ENCODE results near the gene KIF6. TPM values are rescaled to one million over a fixed set of nuclear protein-coding genes. Genes with fewer than 3 reads are reported as not detected.
A peak's percentile ranks its signal among the peaks of the same experiment; 100 is the strongest.

The KIF6 gene
- total RNA-seq, 1 experiment from 2014 or later: 2.7 TPM

DNA sequence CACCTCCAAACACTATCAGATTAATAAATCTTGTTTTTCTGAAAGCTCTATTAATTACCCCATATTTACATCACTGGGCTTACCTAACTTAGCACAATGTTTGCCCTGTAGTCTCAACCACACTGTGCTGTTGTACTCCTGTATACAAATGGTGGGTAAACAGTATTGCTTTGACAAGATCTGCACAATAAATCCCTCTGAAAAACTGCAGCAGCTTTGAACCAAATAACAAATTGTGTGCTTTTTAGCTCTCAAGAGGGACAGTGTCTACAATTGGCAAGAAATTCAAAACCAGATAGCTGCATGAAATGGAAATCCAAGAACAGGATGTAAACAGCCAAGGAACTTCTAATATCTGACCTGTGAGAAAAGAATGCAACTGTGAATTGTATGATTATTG, 10.4 kb downstream of the KIF6 start:
- Histone ChIP-seq H3K4me1 (ENCODE audit: insufficient read depth, low read length, poor library complexity, severe bottlenecking) (no peaks in the 10 kb centered on the region), H3K27me3 (replicated peaks; ENCODE audit: insufficient read depth, low read depth, low read length, poor library complexity) (no peaks in the 10 kb centered on the region), H3K27ac (ENCODE audit: low read depth, low read length, poor library complexity, severe bottlenecking) (no peak overlapping the region), H3K9me3 (ENCODE audit: low read depth, low read length, poor library complexity, severe bottlenecking) (no peaks in the 10 kb centered on the region), H3K4me3 (ENCODE audit: low read depth, low read length, poor library complexity, severe bottlenecking) (no peak overlapping the region), H3K36me3 (ENCODE audit: insufficient read depth, low read length, poor library complexity, severe bottlenecking) (no peaks in the 10 kb centered on the region)
- DNase-seq (ENCODE audit: low spot score): no peak
- ChIA-PET CTCF (no interaction called here), POLR2A (ENCODE audit: low non-redundant PET) (no interaction called here)
- BruUV-seq (replicated peaks): no TSS peak
- no peak for TF ChIP-seq EZH2 (IDR thresholded peaks at IDR 0.05; ENCODE audit: borderline replicate concordance, low read depth, low read length, poor library complexity, severe bottlenecking)
- TF ChIP-seq, protein P1, sequence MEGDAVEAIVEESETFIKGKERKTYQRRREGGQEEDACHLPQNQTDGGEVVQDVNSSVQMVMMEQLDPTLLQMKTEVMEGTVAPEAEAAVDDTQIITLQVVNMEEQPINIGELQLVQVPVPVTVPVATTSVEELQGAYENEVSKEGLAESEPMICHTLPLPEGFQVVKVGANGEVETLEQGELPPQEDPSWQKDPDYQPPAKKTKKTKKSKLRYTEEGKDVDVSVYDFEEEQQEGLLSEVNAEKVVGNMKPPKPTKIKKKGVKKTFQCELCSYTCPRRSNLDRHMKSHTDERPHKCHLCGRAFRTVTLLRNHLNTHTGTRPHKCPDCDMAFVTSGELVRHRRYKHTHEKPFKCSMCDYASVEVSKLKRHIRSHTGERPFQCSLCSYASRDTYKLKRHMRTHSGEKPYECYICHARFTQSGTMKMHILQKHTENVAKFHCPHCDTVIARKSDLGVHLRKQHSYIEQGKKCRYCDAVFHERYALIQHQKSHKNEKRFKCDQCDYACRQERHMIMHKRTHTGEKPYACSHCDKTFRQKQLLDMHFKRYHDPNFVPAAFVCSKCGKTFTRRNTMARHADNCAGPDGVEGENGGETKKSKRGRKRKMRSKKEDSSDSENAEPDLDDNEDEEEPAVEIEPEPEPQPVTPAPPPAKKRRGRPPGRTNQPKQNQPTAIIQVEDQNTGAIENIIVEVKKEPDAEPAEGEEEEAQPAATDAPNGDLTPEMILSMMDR (conservative IDR thresholded peaks at IDR 0.05; ENCODE audit: low read depth, low read length): no peak
- intact Hi-C loops (cut with micrococcal nuclease; ENCODE audit: unreplicated experiment): no loop called here

DNA sequence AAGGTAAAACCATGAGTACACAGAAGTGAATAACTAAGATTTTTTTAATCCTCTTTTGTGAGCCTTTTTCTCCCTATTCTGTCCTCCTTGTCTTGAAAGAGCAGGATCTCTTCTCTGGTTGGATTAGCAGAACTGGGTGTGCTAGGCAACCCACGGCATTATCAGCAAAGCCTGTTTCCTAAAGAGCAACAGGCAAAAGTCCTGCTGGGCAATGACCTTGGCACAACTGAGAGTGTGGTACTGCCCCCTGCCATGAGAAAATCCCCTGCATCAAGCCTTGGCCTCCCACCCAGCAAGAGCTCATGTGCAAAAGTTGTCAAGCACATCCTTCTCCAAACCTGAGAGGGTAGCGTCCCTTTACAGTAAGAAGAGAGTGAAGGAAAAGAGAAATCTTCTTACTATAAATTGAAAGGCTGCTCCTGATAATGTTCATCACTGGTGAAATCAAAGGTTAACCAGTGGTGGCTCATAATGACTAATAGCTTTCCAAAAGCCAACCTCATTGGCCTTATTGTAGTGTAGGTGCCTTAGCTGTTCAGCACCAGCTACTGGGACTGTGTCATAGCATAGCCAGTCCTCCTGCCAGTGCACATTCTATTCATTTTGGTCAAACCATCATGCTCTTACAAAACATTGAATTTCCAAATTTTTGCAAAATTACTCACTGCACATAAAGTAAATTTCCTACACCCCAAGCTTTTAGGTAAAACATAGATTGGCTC, 17.1 kb downstream of the KIF6 start:
- ChIA-PET POLR2A (ENCODE audit: low non-redundant PET) (no interaction called here), CTCF (no interaction called here)
- Histone ChIP-seq H3K4me3 (ENCODE audit: low read depth, low read length, poor library complexity, severe bottlenecking) (no peak overlapping the region), H3K4me1 (ENCODE audit: insufficient read depth, low read length, poor library complexity, severe bottlenecking) (peaks cover 24% of the 10 kb centered on the region), H3K27ac (ENCODE audit: low read depth, low read length, poor library complexity, severe bottlenecking) (peak overlapping the region; percentile 87), H3K27me3 (replicated peaks; ENCODE audit: insufficient read depth, low read depth, low read length, poor library complexity) (no peaks in the 10 kb centered on the region), H3K36me3 (ENCODE audit: insufficient read depth, low read length, poor library complexity, severe bottlenecking) (no peaks in the 10 kb centered on the region), H3K9me3 (ENCODE audit: low read depth, low read length, poor library complexity, severe bottlenecking) (no peaks in the 10 kb centered on the region)
- no TSS peak for BruUV-seq (replicated peaks)
- TF ChIP-seq, protein P1 (conservative IDR thresholded peaks at IDR 0.05; ENCODE audit: low read depth, low read length): no peak
- no peak for TF ChIP-seq EZH2 (IDR thresholded peaks at IDR 0.05; ENCODE audit: borderline replicate concordance, low read depth, low read length, poor library complexity, severe bottlenecking)
- no peak for DNase-seq (ENCODE audit: low spot score)
- intact Hi-C loops (cut with micrococcal nuclease; ENCODE audit: unreplicated experiment): no loop called here

DNA sequence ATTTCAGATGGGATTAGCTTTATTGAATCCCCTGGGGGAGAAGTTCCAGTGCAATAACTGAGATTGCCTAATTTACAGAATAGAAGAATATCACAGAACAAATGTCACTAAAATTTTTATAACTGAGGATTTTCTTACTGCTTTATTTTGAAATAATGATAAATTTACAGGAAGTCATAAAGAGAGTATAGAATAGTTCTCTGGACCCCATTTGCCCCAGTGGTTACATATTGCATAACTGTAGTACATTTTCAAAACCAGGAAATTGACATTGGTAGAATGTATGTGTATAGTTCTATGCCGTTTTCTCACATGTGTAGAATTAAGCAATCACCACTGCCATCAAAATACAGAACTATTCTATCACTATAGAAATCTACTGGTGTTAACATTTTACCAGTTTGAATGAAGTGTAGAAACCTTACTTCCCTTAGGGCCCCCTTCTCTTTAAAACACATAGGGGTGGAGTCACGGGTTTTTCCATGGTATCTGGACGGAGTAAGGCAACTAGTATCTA, 18.3 kb downstream of the KIF6 start:
- peak overlapping the region; percentile 87 for H3K27ac ChIP-seq (ENCODE audit: low read depth, low read length, poor library complexity, severe bottlenecking)
- ChIA-PET POLR2A (ENCODE audit: low non-redundant PET) (no interaction called here), CTCF (no interaction called here)
- no peak overlapping the region for H3K4me3 ChIP-seq (ENCODE audit: low read depth, low read length, poor library complexity, severe bottlenecking)
- H3K9me3 ChIP-seq (ENCODE audit: low read depth, low read length, poor library complexity, severe bottlenecking): no peaks in the 10 kb centered on the region
- no peaks in the 10 kb centered on the region for H3K36me3 ChIP-seq (ENCODE audit: insufficient read depth, low read length, poor library complexity, severe bottlenecking)
- TF ChIP-seq, protein P1 (conservative IDR thresholded peaks at IDR 0.05; ENCODE audit: low read depth, low read length): no peak
- TF ChIP-seq EZH2 (IDR thresholded peaks at IDR 0.05; ENCODE audit: borderline replicate concordance, low read depth, low read length, poor library complexity, severe bottlenecking): no peak
- H3K27me3 ChIP-seq (replicated peaks; ENCODE audit: insufficient read depth, low read depth, low read length, poor library complexity): no peaks in the 10 kb centered on the region
- BruUV-seq (replicated peaks): no TSS peak
- DNase-seq (ENCODE audit: low spot score): peak; percentile 78
- peaks cover 24% of the 10 kb centered on the region for H3K4me1 ChIP-seq (ENCODE audit: insufficient read depth, low read length, poor library complexity, severe bottlenecking)
- intact Hi-C loops (cut with micrococcal nuclease; ENCODE audit: unreplicated experiment): no loop called here
